ENCODE results near the gene RNF150. TPM values are rescaled to one million over a fixed set of nuclear protein-coding genes. Genes with fewer than 3 reads are reported as not detected.
"Not testable (repeated sequence)": the region's sequence is repeated elsewhere in the genome, so short reads cannot be mapped to it uniquely, and the experiment has no call there.

RNF150 gene
- total RNA-seq, result 0.07 and 0.11 TPM in 2 replicates

DNA sequence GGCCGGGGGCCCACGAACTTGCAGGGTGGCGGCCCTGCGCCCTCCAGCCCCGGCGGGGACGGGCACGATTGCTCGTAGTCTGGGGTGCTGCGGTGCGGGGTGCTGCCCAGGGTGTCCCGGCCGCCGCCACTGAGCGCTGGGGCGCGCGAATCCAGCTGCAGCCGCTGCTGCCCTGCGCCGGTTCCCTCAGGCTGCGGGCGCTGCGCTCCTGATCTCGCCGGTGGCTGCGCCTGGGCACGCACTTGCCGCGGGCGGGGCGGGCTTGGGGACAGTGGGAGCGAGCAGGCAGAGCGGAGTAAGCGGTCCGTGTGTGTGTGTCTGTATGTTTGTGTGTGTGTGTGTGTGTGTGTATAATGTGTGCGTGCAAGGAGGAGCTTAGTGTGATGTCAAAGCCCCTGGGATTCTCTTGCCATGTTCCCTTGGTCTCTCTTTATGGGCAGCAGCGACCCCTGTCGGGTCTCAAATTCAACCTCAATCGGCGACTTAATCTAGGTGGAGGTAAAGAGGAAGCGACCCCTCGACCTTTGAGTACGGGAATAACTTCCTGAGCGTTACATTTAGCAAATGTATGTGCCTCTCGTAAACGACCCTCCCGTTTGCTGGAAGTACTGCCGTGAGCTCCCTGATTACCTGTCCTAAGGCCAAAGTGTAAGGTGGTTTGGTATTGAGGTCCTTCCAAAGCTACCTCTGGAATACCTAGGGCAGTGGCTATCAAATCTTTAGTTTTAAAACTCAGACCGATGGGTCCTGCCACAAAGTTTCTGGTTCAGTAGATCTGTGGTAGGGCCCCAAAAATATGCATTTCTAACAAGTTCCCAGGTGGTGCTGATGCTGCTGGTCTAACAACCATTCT lies at the start of gene RNF150:
Gene RNF150 (minus strand): TSS at position 324 of the 853 bp plus-strand sequence.
- DNase-seq (ENCODE audit: low read depth, low spot score), result peak; percentile 35

DNA sequence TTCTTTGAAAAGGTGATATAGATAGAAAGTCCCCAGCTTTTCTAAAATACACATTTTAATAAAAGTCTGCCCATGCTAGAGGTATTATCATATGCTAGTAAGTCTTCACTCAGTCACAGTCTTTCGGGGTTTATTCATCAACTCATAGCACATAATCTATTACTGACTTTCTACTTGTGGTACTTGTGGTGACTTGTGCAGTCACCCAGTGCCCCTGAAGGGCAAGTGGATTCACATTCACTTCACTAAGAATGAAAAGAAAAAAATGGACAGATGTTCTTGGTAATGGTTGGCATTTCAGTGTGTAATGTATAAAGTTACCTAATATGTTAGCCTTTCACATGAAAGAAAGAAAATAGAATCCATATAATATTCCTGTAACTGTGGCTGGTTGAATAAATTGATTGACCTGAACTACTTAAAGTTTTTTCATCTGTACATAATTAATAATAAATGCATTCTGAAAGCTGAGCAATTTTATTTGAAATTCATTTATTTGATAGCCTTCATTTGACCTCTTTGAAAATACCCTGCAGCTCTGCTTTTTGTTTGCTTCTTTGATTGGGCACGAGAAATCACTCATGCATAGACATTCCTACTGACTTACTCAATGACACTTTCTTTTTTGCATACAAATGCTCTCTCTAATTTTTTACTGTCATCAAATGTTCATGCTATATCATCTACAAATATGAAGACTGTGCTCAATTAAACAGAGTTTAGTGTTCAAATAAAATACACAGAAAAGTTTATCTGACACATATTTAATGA lies 47.9 kb upstream of the RNF150 start:
- no peak for DNase-seq (ENCODE audit: low read depth, low spot score)

DNA sequence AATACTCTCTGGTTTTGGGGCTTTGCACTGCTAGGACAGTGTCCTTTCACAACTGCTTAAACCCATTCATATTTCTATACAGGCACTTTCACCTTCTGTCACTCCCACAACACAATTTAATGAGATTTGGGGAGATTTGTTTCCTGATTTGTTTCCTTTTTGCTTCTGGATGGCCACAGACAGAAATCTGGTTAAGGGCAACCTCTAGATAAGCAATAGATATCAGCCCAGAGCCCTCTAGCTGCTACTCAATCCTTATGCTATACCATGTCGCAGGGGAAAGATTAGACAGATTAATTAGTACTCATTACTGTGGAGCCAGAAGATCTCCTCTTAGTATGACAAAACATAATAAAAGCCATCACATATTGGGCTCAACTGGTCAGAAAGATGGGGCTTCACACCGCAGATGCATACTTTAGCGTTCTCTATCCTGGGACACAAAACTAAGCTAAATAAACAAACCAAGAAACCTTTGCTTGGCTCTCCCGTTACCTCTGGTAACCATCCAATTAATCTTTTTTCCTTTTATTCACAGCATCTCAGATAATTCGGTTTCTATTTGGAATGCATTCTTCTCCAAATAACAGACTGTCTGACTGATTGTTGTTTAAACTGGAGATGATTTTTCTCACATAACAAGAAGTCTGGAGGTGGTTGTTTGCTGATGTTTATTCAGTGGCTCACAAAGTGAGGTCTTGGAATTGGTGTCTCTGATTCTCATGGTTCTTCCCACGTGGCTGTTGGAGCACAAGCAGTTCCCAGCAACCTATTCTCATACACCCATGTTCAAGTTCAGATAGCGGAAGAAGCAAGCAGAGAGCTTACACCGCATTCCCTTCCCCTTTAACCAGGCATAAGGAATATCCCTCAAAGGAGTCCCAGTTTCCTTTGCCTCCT lies 46.5 kb upstream of the RNF150 start:
- no peak for DNase-seq (ENCODE audit: low read depth, low spot score)

DNA sequence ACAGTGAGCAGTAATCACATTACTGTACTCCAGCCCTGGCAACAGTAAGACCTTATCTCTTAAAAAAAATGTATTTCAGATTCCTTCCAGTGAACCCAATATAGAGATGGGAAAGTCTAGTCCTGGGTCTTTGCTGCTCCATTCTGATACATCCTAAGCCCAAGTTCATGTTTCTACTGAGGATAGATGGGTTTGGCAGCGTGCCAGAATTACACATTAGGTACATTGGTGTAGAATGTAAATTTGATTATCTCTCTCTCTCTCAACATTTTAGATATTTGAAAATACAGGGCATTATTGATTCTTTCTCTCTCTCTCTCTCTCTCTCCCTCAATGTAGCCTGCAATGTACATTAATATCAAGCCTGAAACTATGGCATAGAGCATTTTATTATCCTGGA lies 43.9 kb upstream of the RNF150 start:
- DNase-seq (ENCODE audit: low read depth, low spot score), result no peak

DNA sequence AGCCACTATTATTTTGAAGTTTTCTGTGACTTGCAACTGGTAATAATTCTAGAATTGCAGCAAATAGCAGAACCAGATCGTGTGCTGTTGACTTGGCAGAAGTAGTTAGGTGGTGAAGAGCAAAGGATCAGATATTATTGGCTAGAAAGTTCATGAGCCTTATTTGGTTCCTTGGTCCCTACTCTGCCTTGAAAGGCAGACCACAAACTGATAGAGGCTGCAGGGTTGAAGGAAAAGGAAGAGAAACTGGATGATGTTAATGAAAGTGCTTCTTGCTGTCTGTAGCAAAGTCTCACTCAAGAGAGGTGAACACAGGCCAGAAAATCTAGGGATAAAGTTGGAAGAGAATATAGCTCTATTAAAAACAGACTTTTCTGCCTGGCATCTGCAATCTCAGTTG lies 41.2 kb upstream of the RNF150 start:
- no peak for DNase-seq (ENCODE audit: low read depth, low spot score)

DNA sequence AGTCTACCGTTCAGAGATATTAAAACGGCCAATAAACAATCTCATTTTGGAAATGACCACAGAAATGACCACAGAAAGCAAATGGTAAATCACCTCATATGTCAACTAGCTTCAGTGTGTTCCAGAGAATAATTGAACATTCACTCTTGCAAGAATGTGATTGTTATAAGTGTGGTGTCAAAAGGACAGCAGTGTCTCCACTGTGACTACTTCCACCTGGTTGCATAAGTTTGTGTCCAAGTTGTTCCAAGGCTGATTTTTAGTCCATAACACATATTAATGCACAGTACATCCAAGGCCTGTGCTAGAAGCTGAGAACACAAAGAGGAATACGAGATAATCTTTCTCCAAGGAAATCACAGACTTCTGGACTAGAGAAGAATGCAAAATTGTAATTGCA lies 37.4 kb upstream of the RNF150 start:
- DNase-seq (ENCODE audit: low read depth, low spot score), result no peak

DNA sequence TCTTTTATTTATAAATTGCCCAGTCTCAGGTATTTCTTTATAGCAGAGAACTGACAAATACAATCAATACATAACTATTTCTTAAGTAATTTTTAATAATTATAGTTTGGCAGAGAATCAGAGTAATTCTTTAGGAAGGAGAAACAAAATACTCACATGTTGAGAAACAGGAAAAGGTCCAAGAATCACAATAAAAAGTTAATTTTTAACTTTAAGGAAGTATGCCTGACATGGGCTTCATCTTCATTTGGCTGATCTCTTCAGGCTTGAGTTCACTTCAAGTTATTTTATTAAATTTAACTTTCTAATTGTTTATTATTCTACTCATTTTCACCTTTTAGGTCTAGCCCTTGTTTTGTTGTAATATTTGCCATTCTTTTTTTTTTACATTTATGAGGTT lies 36.1 kb upstream of the RNF150 start:
- no peak for DNase-seq (ENCODE audit: low read depth, low spot score)

DNA sequence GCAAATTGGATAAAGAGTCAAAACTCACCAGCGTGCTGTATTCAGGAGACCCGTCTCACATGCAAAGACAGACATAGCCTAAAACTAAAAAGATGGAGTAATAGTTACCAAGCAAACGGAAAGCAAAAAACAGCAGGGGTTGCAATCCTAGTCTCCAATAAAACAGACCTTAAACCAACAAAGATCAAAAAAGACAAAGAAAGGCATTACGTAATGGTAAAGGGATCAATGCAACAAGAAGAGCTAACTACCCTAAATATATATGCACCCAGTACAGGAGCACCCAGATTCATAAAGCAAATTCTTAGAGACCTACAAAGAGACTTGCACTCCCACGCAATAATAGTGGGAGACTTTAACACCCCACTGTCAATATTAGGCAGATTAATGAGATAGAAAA lies 31.7 kb upstream of the RNF150 start:
- DNase-seq (ENCODE audit: low read depth, low spot score), result not testable (repeated sequence)

DNA sequence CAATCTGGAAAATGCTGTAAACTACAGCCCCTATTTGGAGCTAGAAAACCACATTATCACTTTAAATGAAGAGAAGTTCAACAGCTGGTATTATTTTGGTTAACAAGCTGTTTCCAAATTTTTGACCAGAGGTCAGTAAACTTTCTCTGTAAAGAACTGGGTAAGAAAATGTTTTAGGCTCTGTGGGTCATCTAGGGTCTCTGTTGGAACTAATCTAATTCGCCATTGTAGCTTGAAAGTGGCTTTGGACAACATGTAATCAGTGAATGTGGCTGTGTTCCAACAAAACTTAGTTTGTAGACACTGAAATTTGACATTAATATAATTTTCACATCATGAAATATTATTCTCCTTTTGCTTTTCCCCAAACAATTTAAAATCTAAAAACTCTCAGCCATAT lies 25.8 kb upstream of the RNF150 start:
- no peak for DNase-seq (ENCODE audit: low read depth, low spot score)

DNA sequence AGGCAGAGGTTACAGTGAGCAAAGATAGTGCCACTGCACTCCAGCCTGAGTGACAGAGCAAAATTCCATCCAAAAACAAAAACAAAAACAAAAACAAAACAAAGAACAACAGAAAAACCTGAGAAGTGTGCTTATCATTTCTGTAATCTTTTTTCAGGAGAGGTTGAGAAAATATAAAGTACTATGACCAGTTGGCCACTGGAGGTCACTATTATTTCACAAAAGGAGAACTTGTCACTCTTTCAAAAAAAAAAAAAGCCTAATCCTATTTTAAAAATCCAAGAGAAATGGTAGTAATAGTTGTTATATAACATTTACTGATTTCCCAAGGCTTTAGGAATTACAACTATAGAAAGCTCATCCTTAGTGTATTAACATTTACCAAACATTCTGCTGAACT lies 24.9 kb upstream of the RNF150 start:
- no peak for DNase-seq (ENCODE audit: low read depth, low spot score)

DNA sequence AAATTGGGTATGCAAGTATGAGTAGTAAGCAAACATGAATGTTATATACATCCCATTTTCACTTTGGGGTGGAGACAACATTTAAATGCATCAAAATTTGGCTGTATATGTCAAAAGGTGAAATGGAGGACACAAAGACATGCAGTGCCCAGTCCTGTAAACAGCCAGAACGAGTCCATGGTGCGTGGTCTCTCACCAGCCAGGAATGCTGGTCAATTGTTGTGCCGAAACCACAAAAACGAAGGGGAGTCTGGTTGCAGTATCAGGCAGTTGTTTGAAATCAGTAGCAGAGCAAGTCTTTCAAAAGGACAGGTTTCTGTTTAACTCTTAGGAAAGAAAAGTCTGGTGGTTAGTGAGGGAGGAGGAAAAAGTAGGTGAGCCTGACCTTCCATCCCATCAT lies 22.3 kb upstream of the RNF150 start:
- DNase-seq (ENCODE audit: low read depth, low spot score), result no peak

DNA sequence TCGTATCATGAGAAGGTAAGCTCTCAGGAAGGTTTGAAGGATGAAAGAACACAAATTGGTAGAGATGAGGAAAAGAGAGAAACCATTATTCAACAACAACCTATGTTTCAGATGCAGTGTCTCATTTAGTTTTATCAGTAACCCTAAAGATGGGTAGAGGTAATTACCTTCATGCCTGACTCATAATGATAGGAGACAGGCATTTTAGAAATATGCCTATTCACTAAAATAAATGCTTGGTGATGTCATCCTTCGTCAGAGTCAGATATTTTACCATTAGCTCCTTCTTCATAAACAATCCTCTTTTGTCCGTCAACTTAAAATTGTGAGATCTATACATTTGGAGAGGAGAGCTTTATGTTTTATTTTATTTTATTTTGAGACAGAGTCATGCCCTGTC lies 21.5 kb upstream of the RNF150 start:
- DNase-seq (ENCODE audit: low read depth, low spot score), result no peak

DNA sequence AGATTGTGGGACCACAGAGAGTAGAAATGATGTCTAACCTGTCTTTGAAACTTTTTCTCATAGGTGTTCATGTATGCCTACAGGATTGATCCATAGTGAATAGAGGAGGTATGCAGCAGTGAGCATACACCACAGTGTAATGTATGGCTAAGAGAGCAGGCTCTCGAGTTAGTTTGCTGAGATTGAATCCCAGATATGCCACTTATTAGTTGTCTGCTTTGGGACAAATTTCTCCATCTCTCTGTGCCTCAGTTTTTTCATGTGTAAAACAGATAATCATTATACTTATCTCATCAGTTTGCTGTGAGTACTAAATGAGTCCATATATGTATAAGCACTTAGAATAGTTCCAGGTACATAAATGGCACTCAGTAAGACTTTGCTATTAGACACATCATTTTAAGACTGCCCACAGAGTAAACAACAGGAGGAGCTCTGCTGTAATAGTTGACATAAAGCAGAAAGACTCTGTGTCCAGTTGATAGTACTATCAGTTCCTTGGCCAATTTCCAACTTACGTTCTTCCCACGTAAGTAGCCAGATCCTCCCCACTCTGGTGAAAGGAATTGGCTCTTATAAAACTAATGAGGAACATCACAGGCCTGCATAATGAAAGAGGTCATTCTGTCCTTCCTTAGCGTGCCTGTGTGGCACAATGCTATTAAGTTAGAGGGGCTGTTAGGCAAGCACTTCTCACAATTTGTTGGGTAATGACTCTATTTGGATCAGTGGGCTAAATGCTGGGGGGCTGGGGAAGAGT lies 20.7 kb upstream of the RNF150 start:
- no peak for DNase-seq (ENCODE audit: low read depth, low spot score)

DNA sequence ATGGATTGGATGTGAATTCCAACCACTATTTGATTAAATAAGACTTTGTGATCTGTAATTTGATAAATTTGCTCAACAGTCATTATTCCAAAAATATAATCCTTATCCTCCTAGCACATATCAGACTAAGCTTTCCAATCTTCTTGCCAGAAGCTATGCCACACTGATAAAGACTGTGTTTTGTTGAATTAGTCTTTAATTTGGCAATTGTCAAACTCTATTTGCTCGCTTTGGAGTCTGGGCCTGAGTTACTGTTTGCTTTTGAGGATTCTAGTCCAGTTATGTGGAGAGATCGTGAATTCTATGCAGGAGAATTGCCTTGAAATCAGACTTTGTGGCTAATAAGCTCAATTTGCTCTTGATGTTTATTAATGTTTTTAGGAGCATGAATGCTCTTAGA lies 10.9 kb upstream of the RNF150 start:
- no peak for DNase-seq (ENCODE audit: low read depth, low spot score)

DNA sequence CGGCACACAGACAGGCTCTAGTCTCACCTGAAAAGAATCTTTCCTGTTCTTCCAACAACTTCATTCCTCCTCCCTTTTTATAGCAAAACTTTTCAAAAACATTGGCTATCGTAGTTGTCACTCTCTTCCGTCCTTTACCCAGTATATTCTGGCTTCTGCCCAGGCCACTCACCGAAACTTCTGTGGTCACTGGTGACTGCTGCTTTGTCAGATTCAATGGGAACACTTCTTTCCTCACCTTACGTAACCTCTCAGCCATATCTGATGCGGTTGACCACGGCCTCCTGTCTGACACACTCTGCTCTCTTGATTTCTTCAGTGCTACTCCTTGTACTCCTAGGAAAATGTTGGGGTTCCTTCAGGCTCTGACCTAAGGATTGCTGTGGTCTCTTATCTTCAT lies 9.2 kb upstream of the RNF150 start:
- no peak for DNase-seq (ENCODE audit: low read depth, low spot score)

DNA sequence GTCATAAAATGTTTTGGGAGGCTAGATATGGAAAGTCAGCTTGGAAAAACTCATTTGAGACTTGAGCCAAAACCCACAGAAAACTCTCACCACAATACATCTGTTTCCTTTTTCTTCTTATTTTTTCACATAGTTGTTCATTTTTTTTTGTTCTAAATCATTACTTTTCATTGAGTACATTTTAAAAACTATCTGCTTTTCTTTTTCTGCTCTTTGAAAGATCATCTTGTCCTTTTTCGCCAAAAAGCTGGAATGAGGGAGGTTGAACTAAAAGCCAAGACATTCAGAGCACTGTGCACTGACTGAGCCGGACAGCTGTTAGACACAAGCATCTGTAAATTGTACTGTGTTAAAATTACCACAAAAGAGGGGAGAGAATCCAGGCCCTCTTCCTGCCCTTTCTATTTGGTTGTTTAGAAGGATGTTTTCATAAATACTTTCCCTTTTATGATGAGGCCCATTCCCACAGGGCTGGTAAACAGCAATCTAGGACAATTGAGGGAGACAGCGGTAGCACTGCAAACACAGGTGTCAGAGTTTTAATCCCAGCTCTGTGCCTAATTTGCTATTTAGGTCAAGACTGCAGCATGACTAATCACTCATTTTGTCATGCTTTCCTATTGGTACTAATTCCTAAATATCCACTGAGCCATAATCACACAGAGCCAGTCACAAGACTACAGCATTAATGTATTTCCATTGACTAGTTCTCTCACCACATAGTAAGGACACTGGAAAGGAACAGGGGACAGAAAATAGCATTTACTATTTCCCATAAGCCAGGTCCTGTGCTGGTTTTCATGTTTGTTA lies 7.3 kb upstream of the RNF150 start:
- DNase-seq (ENCODE audit: low read depth, low spot score), result no peak

DNA sequence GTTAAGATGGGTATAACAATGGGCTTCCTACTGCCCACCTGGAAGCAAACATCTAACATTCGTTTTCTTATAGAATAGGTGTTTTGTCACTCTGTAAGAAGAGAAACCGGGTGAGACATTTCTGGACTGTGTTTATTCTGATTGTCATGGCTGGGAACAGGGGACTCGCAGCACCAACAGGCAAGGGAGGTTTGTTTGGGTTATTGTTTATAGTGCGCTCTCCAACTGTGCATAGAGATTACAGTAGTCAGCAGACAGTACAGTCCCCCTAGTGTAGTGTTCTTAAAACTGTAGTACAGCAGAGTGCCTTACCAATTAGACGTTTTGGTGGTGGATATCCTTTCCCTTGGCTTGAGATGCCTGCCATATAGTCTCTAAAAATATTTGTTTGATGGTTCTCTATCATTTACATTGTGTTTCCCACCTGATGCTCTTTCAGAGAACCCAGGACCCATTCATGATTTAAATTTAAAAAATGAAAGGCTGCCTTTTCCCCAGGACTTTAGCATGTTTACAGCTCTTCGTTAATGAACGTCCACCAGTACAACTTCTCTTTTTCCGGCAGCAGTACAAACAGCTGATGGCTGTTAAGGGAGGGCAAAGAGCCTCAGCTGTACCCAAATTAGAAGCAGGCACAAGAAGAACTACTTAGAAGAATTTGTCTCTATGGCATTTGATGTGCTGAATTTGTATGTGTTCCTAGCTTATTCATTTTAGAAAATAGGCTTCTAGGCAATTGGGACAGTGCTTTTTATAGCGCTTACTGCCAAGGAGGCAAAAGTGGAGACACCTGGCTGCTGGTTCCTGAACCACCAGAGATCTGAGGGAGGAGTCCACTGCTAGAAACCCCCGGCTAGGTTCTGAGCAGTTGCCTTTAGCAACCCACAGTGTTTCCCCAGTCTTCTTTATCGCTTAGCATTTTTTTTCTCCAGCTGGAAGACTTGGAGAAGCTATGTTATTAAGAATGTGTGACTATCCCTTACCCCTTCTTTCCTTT lies 1.0 kb upstream of the RNF150 start:
- no peak for DNase-seq (ENCODE audit: low read depth, low spot score)

DNA sequence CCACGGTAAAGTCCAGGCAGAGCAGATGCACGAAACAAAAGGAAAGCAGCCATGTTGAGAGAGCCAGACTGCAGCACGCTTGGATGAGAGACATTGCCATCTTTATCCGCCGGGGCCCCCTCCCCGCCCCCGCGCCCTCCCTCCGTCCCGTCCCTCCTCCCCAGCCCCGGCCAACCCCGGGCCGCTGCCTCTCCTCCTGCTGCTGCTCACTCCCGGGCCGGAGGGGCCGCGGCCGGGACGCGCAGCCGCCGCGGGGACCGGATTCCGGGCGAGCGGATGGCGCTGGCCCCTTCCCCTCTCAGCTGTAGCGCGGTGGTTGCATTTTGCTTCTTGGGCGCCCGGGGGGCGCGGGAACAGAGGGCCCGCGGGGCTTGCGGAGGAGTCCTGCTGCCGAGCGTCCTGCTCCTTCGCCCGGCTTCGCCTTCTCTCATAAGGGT lies 542 bp downstream of the RNF150 start:
- no peak for DNase-seq (ENCODE audit: low read depth, low spot score)
